NCI-H446 (cell line): Measurements from ENCODE around the gene GPR6.

Source experiments
- DNase-seq, 2 experiments: peaks; one replicate each; lab custom pipeline; 2025; lab: John Stamatoyannopoulos, UW

The GPR6 gene

GRCh38 chr6:109999740-110000139 is 21.6 kb downstream of the GPR6 start:
- no peak for DNase-seq

GRCh38 chr6:110002676-110003075 is 24.6 kb downstream of the GPR6 start:
- DNase-seq: no peak

- no peak for DNase-seq
These were observed 35.3 kb downstream of the GPR6 start for GRCh38 chr6:110013386-110013785.

GRCh38 chr6:110015206-110015605 is 37.1 kb downstream of the GPR6 start:
- DNase-seq: no peak

- DNase-seq: no peak
These were observed 39.2 kb downstream of the GPR6 start for GRCh38 chr6:110017306-110017705.

- no peak for DNase-seq
These were observed 39.8 kb downstream of the GPR6 start for GRCh38 chr6:110017946-110018345.

- no peak for DNase-seq
These were observed 40.4 kb downstream of the GPR6 start for GRCh38 chr6:110018486-110018885.

GRCh38 chr6:110020888-110021287 is 42.8 kb downstream of the GPR6 start:
- no peak for DNase-seq

- no peak for DNase-seq
These were observed 51.0 kb downstream of the GPR6 start for GRCh38 chr6:110029144-110029543.
